DND-41 (cell line): ENCODE measurements around the gene CTNNA3.

Experiments used
- EZH2 ChIP-seq: IDR thresholded peaks from 3 replicates; pipeline ENCODE4 v1.6.1; 2012; ENCODE audit warnings: borderline replicate concordance, low read depth, mild to moderate bottlenecking, moderate library complexity, low read length, inconsistent platforms; ENCODE audit not compliant: severe bottlenecking
- TF ChIP-seq, protein P1 (sequence below): IDR thresholded peaks from 2 replicates; pipeline ENCODE4 v1.5.1; 2012; ENCODE audit warnings: borderline replicate concordance, low read length, moderate library complexity, mild to moderate bottlenecking; ENCODE audit not compliant: poor library complexity, severe bottlenecking; ENCODE audit errors: extremely low read depth

DNA sequence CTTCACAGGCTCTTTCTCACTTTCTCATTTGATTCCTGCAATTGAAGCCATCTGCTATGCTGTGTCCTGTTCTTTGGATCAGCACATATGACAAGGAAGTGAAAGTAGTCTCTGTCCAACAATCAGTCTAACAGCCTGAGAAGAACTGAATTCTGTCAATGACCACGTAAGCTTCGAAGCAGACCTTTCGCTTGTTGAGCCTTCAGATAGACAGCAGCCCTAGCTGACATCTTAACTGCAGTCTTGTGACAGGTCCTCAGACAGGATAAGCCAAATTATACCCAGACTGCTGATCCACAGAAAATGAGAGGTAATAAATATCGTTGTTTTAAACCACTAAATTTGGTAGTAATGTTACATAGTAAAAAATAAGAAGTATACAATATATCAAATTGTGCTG lies 1461.1 kb downstream of the CTNNA3 start:
- TF ChIP-seq, protein P1, sequence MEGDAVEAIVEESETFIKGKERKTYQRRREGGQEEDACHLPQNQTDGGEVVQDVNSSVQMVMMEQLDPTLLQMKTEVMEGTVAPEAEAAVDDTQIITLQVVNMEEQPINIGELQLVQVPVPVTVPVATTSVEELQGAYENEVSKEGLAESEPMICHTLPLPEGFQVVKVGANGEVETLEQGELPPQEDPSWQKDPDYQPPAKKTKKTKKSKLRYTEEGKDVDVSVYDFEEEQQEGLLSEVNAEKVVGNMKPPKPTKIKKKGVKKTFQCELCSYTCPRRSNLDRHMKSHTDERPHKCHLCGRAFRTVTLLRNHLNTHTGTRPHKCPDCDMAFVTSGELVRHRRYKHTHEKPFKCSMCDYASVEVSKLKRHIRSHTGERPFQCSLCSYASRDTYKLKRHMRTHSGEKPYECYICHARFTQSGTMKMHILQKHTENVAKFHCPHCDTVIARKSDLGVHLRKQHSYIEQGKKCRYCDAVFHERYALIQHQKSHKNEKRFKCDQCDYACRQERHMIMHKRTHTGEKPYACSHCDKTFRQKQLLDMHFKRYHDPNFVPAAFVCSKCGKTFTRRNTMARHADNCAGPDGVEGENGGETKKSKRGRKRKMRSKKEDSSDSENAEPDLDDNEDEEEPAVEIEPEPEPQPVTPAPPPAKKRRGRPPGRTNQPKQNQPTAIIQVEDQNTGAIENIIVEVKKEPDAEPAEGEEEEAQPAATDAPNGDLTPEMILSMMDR = no peak
- no peak for TF ChIP-seq EZH2
